NOMO-1 treated with DMSO at 0.1 percent for 48 hours (cell line): Measurements from ENCODE around the gene DLX2.

Source experiments
- DNase-seq: peaks from one replicate; lab custom pipeline; 2025; ENCODE audit not compliant: unreplicated experiment; lab: John Stamatoyannopoulos, UW

The DLX2 gene

GRCh38 chr2:172056293-172056692, 46.4 kb downstream of the DLX2 start:
- no peak for DNase-seq

GRCh38 chr2:172053486-172053885, 49.2 kb downstream of the DLX2 start:
- DNase-seq = no peak

GRCh38 chr2:172052000-172052983, 50.4 kb downstream of the DLX2 start:
- no peak for DNase-seq

GRCh38 chr2:172050479-172051125, 52.1 kb downstream of the DLX2 start:
- DNase-seq = no peak

GRCh38 chr2:172049567-172050120, 53.1 kb downstream of the DLX2 start:
- DNase-seq = no peak
